Superior temporal gyrus (tissue), 1 donor: ENCODE results near the gene TFB1M.
"Not testable (repeated sequence)": the region's sequence is repeated elsewhere in the genome, so short reads cannot be mapped to it uniquely, and the experiment has no call there.

ENCODE experiments used
- DNase-seq: peaks from one replicate; pipeline ENCODE4 v3.0.0-alpha.2; 2016; ENCODE audit errors: extremely low spot score

Gene TFB1M

GRCh38 chr6:155297669-155298068, 16.6 kb downstream of the TFB1M start:
- DNase-seq: no peak

GRCh38 chr6:155292711-155293110, 21.6 kb downstream of the TFB1M start:
- DNase-seq: no peak

GRCh38 chr6:155291291-155291690, 23.0 kb downstream of the TFB1M start:
- DNase-seq: no peak

- no peak for DNase-seq
These were observed 23.8 kb downstream of the TFB1M start for GRCh38 chr6:155290491-155290890.

- DNase-seq: no peak
These were observed 26.5 kb downstream of the TFB1M start for GRCh38 chr6:155287762-155288161.

- DNase-seq: no peak
These were observed 29.5 kb downstream of the TFB1M start for GRCh38 chr6:155284775-155285174.

- no peak for DNase-seq
These were observed 35.8 kb downstream of the TFB1M start for GRCh38 chr6:155278319-155279049.

GRCh38 chr6:155276638-155277037, 37.6 kb downstream of the TFB1M start:
- peak; percentile 52 for DNase-seq

GRCh38 chr6:155275808-155276480, 38.3 kb downstream of the TFB1M start:
- DNase-seq: peak; percentile 80

- no peak for DNase-seq
These were observed 39.8 kb downstream of the TFB1M start for GRCh38 chr6:155274533-155274932.

- DNase-seq: no peak
These were observed 40.2 kb downstream of the TFB1M start for GRCh38 chr6:155274106-155274505.

- peak; percentile 76 for DNase-seq
These were observed 40.9 kb downstream of the TFB1M start for GRCh38 chr6:155273431-155273830.

GRCh38 chr6:155272353-155273232, 41.7 kb downstream of the TFB1M start:
- DNase-seq: peak; percentile 88

- DNase-seq: no peak
These were observed 43.1 kb downstream of the TFB1M start for GRCh38 chr6:155271145-155271544.

- no peak for DNase-seq
These were observed 43.7 kb downstream of the TFB1M start for GRCh38 chr6:155270561-155271091.

- DNase-seq: no peak
These were observed 44.5 kb downstream of the TFB1M start for GRCh38 chr6:155269765-155270164.

- DNase-seq: not testable (repeated sequence)
These were observed 46.0 kb downstream of the TFB1M start for GRCh38 chr6:155268088-155268867.

- DNase-seq: no peak
These were observed 46.9 kb downstream of the TFB1M start for GRCh38 chr6:155267411-155267810.

- DNase-seq: no peak
These were observed 48.3 kb downstream of the TFB1M start for GRCh38 chr6:155265843-155266535.

- no peak for DNase-seq
These were observed 49.5 kb downstream of the TFB1M start for GRCh38 chr6:155264693-155265320.
